ENCODE measurements around the gene EHBP1. TPM values are rescaled to one million over a fixed set of nuclear protein-coding genes. Genes with fewer than 3 reads are reported as not detected.
"Not testable (repeated sequence)": the region's sequence is repeated elsewhere in the genome, so short reads cannot be mapped to it uniquely, and the experiment has no call there.

EHBP1 gene
- total RNA-seq, 1 donor from 2014 or later, result 29.3 TPM

GRCh38 chr2:62732262-62732777, 26.8 kb downstream of the EHBP1 start:
- no peak for DNase-seq (ENCODE audit: extremely low read depth, low read depth, low spot score)

GRCh38 chr2:62733546-62733945, 28.0 kb downstream of the EHBP1 start:
- no peak for DNase-seq (ENCODE audit: extremely low read depth, low read depth, low spot score)

- no peak for DNase-seq (ENCODE audit: extremely low read depth, low read depth, low spot score)
These were observed 31.5 kb downstream of the EHBP1 start for GRCh38 chr2:62736899-62737559.

GRCh38 chr2:62738981-62739936, 33.7 kb downstream of the EHBP1 start:
- no peak for DNase-seq (ENCODE audit: extremely low read depth, low read depth, low spot score)

GRCh38 chr2:62740221-62740620, 34.7 kb downstream of the EHBP1 start:
- DNase-seq (ENCODE audit: extremely low read depth, low read depth, low spot score), result no peak

GRCh38 chr2:62741127-62741526, 35.6 kb downstream of the EHBP1 start:
- no peak for DNase-seq (ENCODE audit: extremely low read depth, low read depth, low spot score)

GRCh38 chr2:62741954-62742722, 36.6 kb downstream of the EHBP1 start:
- DNase-seq (ENCODE audit: extremely low read depth, low read depth, low spot score), result no peak

GRCh38 chr2:62743506-62743905, 38.0 kb downstream of the EHBP1 start:
- no peak for DNase-seq (ENCODE audit: extremely low read depth, low read depth, low spot score)

GRCh38 chr2:62744603-62745002, 39.1 kb downstream of the EHBP1 start:
- no peak for DNase-seq (ENCODE audit: extremely low read depth, low read depth, low spot score)

GRCh38 chr2:62745891-62746481, 40.5 kb downstream of the EHBP1 start:
- DNase-seq (ENCODE audit: extremely low read depth, low read depth, low spot score), result no peak

GRCh38 chr2:62747169-62747568, 41.7 kb downstream of the EHBP1 start:
- DNase-seq (ENCODE audit: extremely low read depth, low read depth, low spot score), result no peak

- no peak for DNase-seq (ENCODE audit: extremely low read depth, low read depth, low spot score)
These were observed 42.4 kb downstream of the EHBP1 start for GRCh38 chr2:62747876-62748275.

- not testable (repeated sequence) for DNase-seq (ENCODE audit: extremely low read depth, low read depth, low spot score)
These were observed 43.6 kb downstream of the EHBP1 start for GRCh38 chr2:62749111-62749510.

- no peak for DNase-seq (ENCODE audit: extremely low read depth, low read depth, low spot score)
These were observed 51.5 kb downstream of the EHBP1 start for GRCh38 chr2:62757029-62757428.

- no peak for DNase-seq (ENCODE audit: extremely low read depth, low read depth, low spot score)
These were observed 54.5 kb downstream of the EHBP1 start for GRCh38 chr2:62760026-62760425.

- no peak for DNase-seq (ENCODE audit: extremely low read depth, low read depth, low spot score)
These were observed 55.0 kb downstream of the EHBP1 start for GRCh38 chr2:62760555-62760954.

- no peak for DNase-seq (ENCODE audit: extremely low read depth, low read depth, low spot score)
These were observed 60.3 kb downstream of the EHBP1 start for GRCh38 chr2:62765619-62766376.

- no peak for DNase-seq (ENCODE audit: extremely low read depth, low read depth, low spot score)
These were observed 63.1 kb downstream of the EHBP1 start for GRCh38 chr2:62768615-62769014.

GRCh38 chr2:62770629-62771028, 65.1 kb downstream of the EHBP1 start:
- no peak for DNase-seq (ENCODE audit: extremely low read depth, low read depth, low spot score)
